ENCODE results near the gene HBB.

HBB gene

GRCh38 chr11:5246772-5247471, 20.1 kb upstream of the HBB start:
- FAIRE-seq: no peak

- FAIRE-seq: no peak
These were observed 18.3 kb upstream of the HBB start for GRCh38 chr11:5245155-5245554.

- no peak for FAIRE-seq
These were observed 16.9 kb upstream of the HBB start for GRCh38 chr11:5243816-5244180.

GRCh38 chr11:5242933-5243815, 16.3 kb upstream of the HBB start:
- FAIRE-seq: no peak

- FAIRE-seq: no peak
These were observed 15.3 kb upstream of the HBB start for GRCh38 chr11:5242208-5242607.

- FAIRE-seq: no peak
These were observed 14.6 kb upstream of the HBB start for GRCh38 chr11:5241458-5241857.

GRCh38 chr11:5240458-5240857, 13.6 kb upstream of the HBB start:
- no peak for FAIRE-seq

GRCh38 chr11:5240056-5240455, 13.2 kb upstream of the HBB start:
- no peak for FAIRE-seq

GRCh38 chr11:5239046-5239445, 12.2 kb upstream of the HBB start:
- no peak for FAIRE-seq

- no peak for FAIRE-seq
These were observed 11.6 kb upstream of the HBB start for GRCh38 chr11:5238486-5238885.

GRCh38 chr11:5237420-5237819, 10.5 kb upstream of the HBB start:
- no peak for FAIRE-seq

GRCh38 chr11:5235364-5236095, 8.7 kb upstream of the HBB start:
- FAIRE-seq: no peak

- FAIRE-seq: no peak
These were observed 7.5 kb upstream of the HBB start, which contains the start of gene HBD for GRCh38 chr11:5234381-5234834. TSS of gene HBD (minus strand) at chr11:5234483. CDS start at chr11:5234433, 50 bp downstream.

GRCh38 chr11:5233307-5233706, 6.4 kb upstream of the HBB start:
- no peak for FAIRE-seq

- FAIRE-seq: no peak
These were observed 6.0 kb upstream of the HBB start for GRCh38 chr11:5232821-5233220.

GRCh38 chr11:5232176-5232575, 5.3 kb upstream of the HBB start:
- no peak for FAIRE-seq

- FAIRE-seq: no peak
These were observed 4.2 kb upstream of the HBB start for GRCh38 chr11:5231111-5231510.

- no peak for FAIRE-seq
These were observed 3.4 kb upstream of the HBB start for GRCh38 chr11:5230266-5230665.

- no peak for FAIRE-seq
These were observed 2.9 kb upstream of the HBB start for GRCh38 chr11:5229796-5230195.

GRCh38 chr11:5229356-5229755, 2.5 kb upstream of the HBB start:
- no peak for FAIRE-seq

GRCh38 chr11:5228124-5228523, 1.3 kb upstream of the HBB start:
- FAIRE-seq: no peak

GRCh38 chr11:5227681-5228080, 810 bp upstream of the HBB start:
- FAIRE-seq: no peak

GRCh38 chr11:5225480-5225871, 1.4 kb downstream of the HBB start:
- FAIRE-seq: no peak

All from islet of Langerhans (tissue), 1 donor.